G401 (cell line): ENCODE results near the gene NKX3-2. TPM values are rescaled to one million over a fixed set of nuclear protein-coding genes. Genes with fewer than 3 reads are reported as not detected.

ENCODE experiments used
- DNase-seq: peaks from one replicate; pipeline ENCODE4 v3.0.0-alpha.2; 2015; ENCODE audit warnings: low spot score
- in situ Hi-C: cut with HindIII; loops from 2 replicates; pipeline ENCODE4 v1.10.0; 2016; ENCODE audit warnings: low sequenced_read_pairs, mixed read lengths
- total RNA-seq: library from RNA; depleted of rRNA; stranded (reverse); fragments of >200 nt; shearing (Covaris generic); gene quantifications from 2 replicates; pipeline ENCODE4 v1.2.3, GENCODE V29; 2014; rRNA removed

NKX3-2 gene
- total RNA-seq, 1 experiment from 2014 or later = 0.37 TPM

GRCh38 chr4:13521047-13521446 is 23.3 kb downstream of the NKX3-2 start:
- no peak for DNase-seq
- in situ Hi-C loops = no loop called here

- in situ Hi-C loops = no loop called here
- no peak for DNase-seq
These were observed 27.9 kb downstream of the NKX3-2 start for GRCh38 chr4:13516315-13516860.

- in situ Hi-C loops = no loop called here
- no peak for DNase-seq
These were observed 29.0 kb downstream of the NKX3-2 start for GRCh38 chr4:13515268-13515667.

DNA sequence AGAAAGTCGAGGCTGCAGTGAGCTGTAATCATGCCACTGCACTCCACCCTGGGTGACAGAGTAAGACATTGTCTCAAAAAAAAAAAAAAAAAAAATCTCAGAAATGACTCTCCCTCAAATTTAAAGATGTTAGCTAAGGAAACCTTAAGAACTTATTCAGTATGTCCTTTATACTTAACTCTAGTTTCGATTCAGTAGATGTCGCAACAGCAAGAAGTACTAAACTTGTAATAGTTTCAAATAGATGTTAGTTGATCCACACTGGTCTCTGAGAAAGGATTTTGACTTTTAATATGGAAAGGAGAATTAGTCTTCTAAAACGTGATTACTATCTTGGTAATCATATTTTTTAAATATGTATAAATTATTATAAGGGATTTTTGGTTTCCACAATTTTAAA is 29.6 kb downstream of the NKX3-2 start:
- in situ Hi-C loops = no loop called here
- DNase-seq = no peak

DNA sequence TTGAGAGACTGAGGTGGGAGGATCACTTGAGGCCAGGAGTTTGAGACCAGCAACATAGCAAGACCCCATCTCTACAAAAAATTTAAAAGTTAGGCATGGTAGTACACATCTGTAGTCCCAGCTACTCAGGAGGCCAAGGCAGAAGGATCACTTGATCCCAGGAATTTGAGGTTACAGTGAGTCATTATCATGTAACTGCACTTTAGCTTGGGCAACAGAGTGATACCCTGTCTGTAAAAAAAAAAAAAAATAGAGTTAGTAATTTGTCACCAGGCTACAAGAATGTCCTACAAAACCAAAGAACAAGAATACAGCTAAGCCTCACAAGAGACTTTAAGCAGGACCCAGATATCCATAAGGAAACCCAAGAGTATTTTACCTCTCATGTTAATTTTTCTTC is 33.2 kb downstream of the NKX3-2 start:
- in situ Hi-C loops = no loop called here
- no peak for DNase-seq

- DNase-seq = no peak
- in situ Hi-C loops = no loop called here
These were observed 34.9 kb downstream of the NKX3-2 start for GRCh38 chr4:13509442-13509841.

- DNase-seq = no peak
- in situ Hi-C loops = no loop called here
These were observed 39.9 kb downstream of the NKX3-2 start for GRCh38 chr4:13504374-13504773.

DNA sequence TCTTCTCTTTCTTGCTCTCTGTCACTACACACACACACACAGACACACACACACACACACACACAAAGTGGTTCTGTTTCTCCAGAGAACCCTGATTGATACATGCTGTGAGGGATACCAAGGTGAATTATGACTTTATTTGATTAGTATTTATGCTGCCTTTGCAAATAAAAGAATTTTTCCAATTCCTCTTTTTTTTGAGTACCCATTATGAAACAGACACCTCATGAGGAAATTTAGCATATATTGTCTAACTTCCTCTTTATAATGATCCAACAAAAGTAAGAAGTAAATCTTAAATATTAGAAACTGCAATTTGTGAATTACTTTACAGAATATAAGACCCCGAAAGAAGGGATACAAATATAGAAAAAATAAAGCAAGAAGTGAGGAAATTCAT is 45.8 kb downstream of the NKX3-2 start:
- no peak for DNase-seq
- in situ Hi-C loops = no loop called here

DNA sequence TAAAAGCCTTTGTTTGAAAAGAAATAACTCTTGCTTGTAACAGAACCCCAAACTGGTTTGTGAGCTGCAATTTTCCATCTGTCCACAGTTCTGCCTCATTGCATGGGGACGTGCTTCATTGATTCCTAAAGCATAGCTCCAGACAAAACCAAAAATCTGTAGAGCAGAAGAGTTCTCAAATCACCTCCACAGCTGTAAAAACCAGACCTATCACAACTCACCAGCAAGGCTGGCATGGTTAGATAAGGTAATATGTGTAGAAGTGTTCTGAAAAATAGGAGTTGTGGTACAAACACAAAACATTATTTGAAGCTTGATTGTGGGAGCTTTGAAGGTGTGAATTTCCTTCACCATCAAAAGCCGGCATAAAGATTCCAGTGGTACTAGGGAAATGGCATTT is 47.7 kb downstream of the NKX3-2 start:
- in situ Hi-C loops = no loop called here

DNA sequence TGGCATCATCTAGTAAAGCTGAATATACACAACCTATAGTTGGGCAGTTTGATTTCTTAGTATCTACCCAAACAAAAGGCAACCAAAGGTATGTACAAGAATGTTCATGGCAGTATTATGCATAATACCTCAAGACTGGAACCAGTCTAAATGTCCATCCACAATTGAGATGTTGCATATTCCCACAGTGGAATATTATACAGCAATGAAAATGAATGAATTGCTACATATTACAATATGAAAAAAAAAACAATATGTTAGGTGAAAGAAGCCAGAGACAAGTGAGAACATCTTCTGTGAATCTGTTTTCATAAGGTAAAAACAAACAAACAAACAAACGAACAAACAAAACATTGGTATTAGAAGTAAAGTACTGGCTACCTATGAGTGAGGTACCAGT is 48.6 kb downstream of the NKX3-2 start:
- in situ Hi-C loops = no loop called here
- DNase-seq = no peak

More for the DNA sequence above, 47.7 kb downstream of the NKX3-2 start:
- DNase-seq = no peak

- in situ Hi-C loops = no loop called here
These were observed 50.5 kb downstream of the NKX3-2 start for GRCh38 chr4:13493793-13494192.

GRCh38 chr4:13492747-13493146 is 51.6 kb downstream of the NKX3-2 start:
- DNase-seq = no peak
- in situ Hi-C loops = no loop called here

More at GRCh38 chr4:13493793-13494192, 50.5 kb downstream of the NKX3-2 start:
- no peak for DNase-seq

Other genes with a start within 250 kb of the NKX3-2 start
- gene RAB28, start 60.2 kb downstream of the NKX3-2 start, total RNA-seq = 22.0 and 36.8 TPM in 2 replicates
- gene BOD1L1, start 83.2 kb upstream of the NKX3-2 start, total RNA-seq = 7.3 and 10.3 TPM in 2 replicates